HFFc6 (cell line): ENCODE results near the gene SP140L. TPM values are rescaled to one million over a fixed set of nuclear protein-coding genes. Genes with fewer than 3 reads are reported as not detected.

ENCODE experiments used
- DNase-seq: peaks from one replicate; pipeline ENCODE4 v3.0.0-alpha.2; 2018
- H3K27ac Mint-ChIP-seq: 2 replicates; pipeline ENCODE4 v1.8.0; 2020; ENCODE audit warnings: mild to moderate bottlenecking, mixed read lengths
- H3K27me3 Mint-ChIP-seq: 2 replicates; pipeline ENCODE4 v1.8.0; 2021; ENCODE audit warnings: mild to moderate bottlenecking, moderate library complexity, mixed read lengths; ENCODE audit not compliant: insufficient read depth
- H3K36me3 Mint-ChIP-seq: 2 replicates; pipeline ENCODE4 v1.8.0; 2021; ENCODE audit warnings: low read depth, mixed read lengths
- H3K4me1 Mint-ChIP-seq: 2 replicates; pipeline ENCODE4 v1.8.0; 2020; ENCODE audit warnings: low read depth, mixed read lengths
- H3K4me3 Mint-ChIP-seq: 2 replicates; pipeline ENCODE4 v1.8.0; 2020; ENCODE audit warnings: mild to moderate bottlenecking, moderate library complexity, mixed read lengths
- H3K9me3 Mint-ChIP-seq: 2 replicates; pipeline ENCODE4 v1.8.0; 2020; ENCODE audit warnings: mild to moderate bottlenecking, mixed read lengths
- CTCF ChIP-seq: fragments of 200-600 bp; sonication (generic); IDR thresholded peaks from 2 replicates; pipeline ENCODE4 v1.5.0; 2021; ENCODE audit warnings: antibody characterized with exemption, mild to moderate bottlenecking
- total RNA-seq, 6 experiments: library from RNA; stranded (reverse); fragmentation: NEBNext Ultra II Directional; extraction: Animal tissue kit (Norgen Biotek cat#: 25700); gene quantifications; 2 replicates in 1 of 6; 3 replicates in 5 of 6; pipeline ENCODE4 v1.2.3, GENCODE V29; 2021

Gene SP140L
- total RNA-seq, 6 experiments from 2014 or later = 18.4 to 23.9 (median 19.6) TPM

DNA sequence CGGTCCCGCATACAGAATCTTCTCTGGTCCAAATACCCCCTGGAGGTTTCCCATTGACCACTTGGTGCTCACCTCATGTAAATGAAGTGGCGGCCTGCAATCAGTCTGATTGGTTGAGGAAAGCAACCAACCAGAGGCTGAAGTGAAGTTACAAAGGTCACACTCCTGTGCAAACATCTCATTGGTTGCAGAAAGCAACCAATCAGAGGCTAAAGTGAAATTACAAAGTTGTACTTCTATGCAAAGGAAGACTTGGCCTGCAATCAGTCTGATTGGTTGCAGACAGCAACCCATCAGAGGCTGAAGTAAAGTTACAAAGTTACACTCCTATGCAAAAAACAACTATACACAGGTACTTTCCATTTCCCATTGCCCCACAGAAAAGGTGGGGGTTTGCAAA, 86.5 kb downstream of the SP140L start:
- peaks cover 5% of the 10 kb centered on the region for H3K36me3 Mint-ChIP-seq
- H3K4me1 Mint-ChIP-seq = peaks cover 67% of the 10 kb centered on the region
- H3K27ac Mint-ChIP-seq = no peak overlapping the region
- no peak for TF ChIP-seq CTCF
- no peaks in the 10 kb centered on the region for H3K9me3 Mint-ChIP-seq
- DNase-seq = no peak
- no peak overlapping the region for H3K4me3 Mint-ChIP-seq
- H3K27me3 Mint-ChIP-seq = peaks cover 5% of the 10 kb centered on the region

DNA sequence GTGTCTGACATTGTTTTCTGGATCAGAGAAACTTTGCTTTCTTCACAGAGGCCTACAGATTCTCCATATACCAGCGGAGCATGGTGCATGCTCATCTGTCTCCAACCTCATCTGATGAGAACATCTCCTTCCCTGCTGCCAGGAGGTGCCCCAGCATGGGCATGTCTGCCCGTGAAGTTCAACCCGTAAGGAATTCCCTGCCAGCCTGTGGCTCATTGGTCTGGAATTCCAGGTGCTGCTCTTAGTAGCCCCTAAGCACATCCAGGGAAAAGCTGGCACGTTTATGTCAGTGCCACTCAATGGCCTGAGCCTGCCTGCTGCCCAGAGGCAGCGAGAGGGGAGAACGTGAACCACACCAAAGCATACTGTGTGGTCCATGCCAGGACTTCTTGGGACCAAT, 87.3 kb downstream of the SP140L start:
- H3K27me3 Mint-ChIP-seq = peaks cover 8% of the 10 kb centered on the region
- TF ChIP-seq CTCF = no peak
- no peak for DNase-seq
- H3K36me3 Mint-ChIP-seq = peaks cover 7% of the 10 kb centered on the region
- no peak overlapping the region for H3K4me3 Mint-ChIP-seq
- H3K27ac Mint-ChIP-seq = peak overlapping the region; percentile 98
- H3K4me1 Mint-ChIP-seq = peaks cover 67% of the 10 kb centered on the region
- H3K9me3 Mint-ChIP-seq = no peaks in the 10 kb centered on the region

DNA sequence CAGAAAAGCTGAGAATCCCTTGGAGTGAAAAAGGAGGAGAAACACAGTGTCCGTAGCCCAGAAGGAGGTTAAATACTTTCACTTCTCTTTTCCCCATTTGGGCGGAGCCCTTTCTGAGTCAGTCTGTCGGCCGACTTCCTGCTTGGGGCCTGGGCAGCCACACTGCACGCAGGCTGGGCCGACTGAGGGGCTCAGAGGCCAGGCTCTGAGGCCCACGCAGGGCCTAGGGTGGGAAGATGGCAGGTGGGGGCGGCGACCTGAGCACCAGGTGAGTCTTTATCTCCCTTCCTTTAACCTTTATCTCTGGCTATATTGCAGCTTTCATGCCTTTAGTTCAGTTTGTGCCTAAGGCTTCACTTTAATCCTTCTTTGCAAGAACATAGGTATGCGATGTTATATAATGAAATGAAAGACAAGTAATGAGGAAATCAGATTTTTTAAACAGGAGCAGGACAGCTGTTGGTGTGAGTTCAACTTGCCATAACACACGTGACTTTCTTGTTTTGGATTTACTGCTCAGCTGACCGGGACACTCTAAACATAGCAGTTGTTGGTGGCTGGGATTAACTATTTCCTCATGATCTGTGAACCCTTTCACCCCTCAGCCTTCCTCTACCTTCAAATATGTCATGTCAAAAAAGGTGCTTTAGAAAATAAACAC, 89.2 kb downstream of the SP140L start, which contains the start of gene SP100:
Gene SP100 (plus strand): TSS at position 141 of the 661 bp plus-strand sequence. CDS start 96 bp downstream, at position 237.
- peak within 1 kb of the TSS; percentile 97 for H3K4me3 Mint-ChIP-seq
- H3K27ac Mint-ChIP-seq = peak within 1 kb of the TSS; percentile 98
- no peaks in the 10 kb centered on the region for H3K9me3 Mint-ChIP-seq
- H3K4me1 Mint-ChIP-seq = peaks cover 76% of the 10 kb centered on the region
- DNase-seq = peak; percentile 74
- peaks cover 8% of the 10 kb centered on the region for H3K27me3 Mint-ChIP-seq
- peaks cover 13% of the 10 kb centered on the region for H3K36me3 Mint-ChIP-seq
- TF ChIP-seq CTCF = no peak

DNA sequence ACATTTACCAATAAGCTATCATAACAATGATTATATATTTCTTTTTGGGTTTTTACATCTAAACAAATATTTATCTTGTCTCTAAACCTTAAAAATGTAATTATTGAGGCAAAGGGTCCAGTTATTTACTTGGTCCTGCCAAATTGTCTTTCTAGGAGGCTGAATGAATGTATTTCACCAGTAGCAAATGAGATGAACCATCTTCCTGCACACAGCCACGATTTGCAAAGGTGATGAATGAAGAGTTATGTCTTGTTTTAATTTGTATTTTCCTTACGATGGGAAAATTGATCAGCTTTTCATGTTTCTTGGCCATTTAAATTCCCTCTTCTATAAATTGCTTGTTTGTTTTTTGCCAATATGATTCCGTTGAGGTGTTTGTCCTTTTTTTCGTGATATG, 90.4 kb downstream of the SP140L start:
- TF ChIP-seq CTCF = no peak
- Mint-ChIP-seq H3K27ac (peak overlapping the region; percentile 89), H3K36me3 (peaks cover 23% of the 10 kb centered on the region), H3K4me1 (peaks cover 81% of the 10 kb centered on the region), H3K27me3 (peaks cover 8% of the 10 kb centered on the region; the same call in 1 of the 2 replicates), H3K9me3 (no peaks in the 10 kb centered on the region), H3K4me3 (peak overlapping the region; percentile 97)
- DNase-seq = no peak

GRCh38 chr2:230418341-230419016, 91.5 kb downstream of the SP140L start:
- peak; percentile 82 for DNase-seq
- Mint-ChIP-seq H3K4me1 (peaks cover 85% of the 10 kb centered on the region), H3K4me3 (peak overlapping the region; percentile 97), H3K9me3 (no peaks in the 10 kb centered on the region), H3K36me3 (peaks cover 28% of the 10 kb centered on the region), H3K27me3 (peaks cover 8% of the 10 kb centered on the region; the same call in 1 of the 2 replicates), H3K27ac (peak overlapping the region; percentile 89)
- TF ChIP-seq CTCF = no peak
